Endothelial cell of umbilical vein (primary cell): ENCODE measurements around the gene ZDHHC19.

Experiments
- CTCF ChIP-seq, 2 donors: IDR thresholded peaks; 1 replicate in 1 of 2; 2 replicates in 1 of 2; pipeline ENCODE4 v1.5.1; 2011; ENCODE audit warnings: low read length in 2 of 2, mild to moderate bottlenecking in 2 of 2, moderate library complexity in 2 of 2, control low read depth in 1 of 2, inconsistent platforms in 1 of 2, low read depth in 1 of 2; ENCODE audit not compliant: insufficient read depth in 1 of 2; ENCODE audit errors: extremely low read depth in 1 of 2
- GATA2 ChIP-seq: IDR thresholded peaks from 2 replicates; pipeline ENCODE4 v1.7.0; 2011; ENCODE audit warnings: low read depth, mild to moderate bottlenecking, moderate library complexity, mixed read lengths, low read length; ENCODE audit not compliant: insufficient read length, insufficient read depth
- JUN ChIP-seq: IDR thresholded peaks from 2 replicates; pipeline ENCODE4 v1.6.1; 2011; ENCODE audit warnings: borderline replicate concordance, low read depth; ENCODE audit not compliant: insufficient read length, insufficient read depth
- MAX ChIP-seq: IDR thresholded peaks from 2 replicates; pipeline ENCODE4 v1.6.1; 2011; ENCODE audit not compliant: insufficient read depth, insufficient read length
- MYC ChIP-seq: IDR thresholded peaks from one replicate; pipeline ENCODE4 v1.6.1; 2011; ENCODE audit warnings: mild to moderate bottlenecking, low read depth, low read length
- POLR2A ChIP-seq: IDR thresholded peaks from 2 replicates; pipeline ENCODE4 v1.6.1; 2012; ENCODE audit warnings: low read depth, mild to moderate bottlenecking, control low read depth, low read length
- POLR2AphosphoS5 ChIP-seq: IDR thresholded peaks from 2 replicates; pipeline ENCODE4 v1.6.1; 2012; ENCODE audit warnings: low read depth, mild to moderate bottlenecking, control low read depth, low read length, moderate library complexity; ENCODE audit not compliant: insufficient read depth

- no peak for TF ChIP-seq CTCF (IDR thresholded peaks at IDR 0.05; ENCODE audit: extremely low read depth in 1 of 2, insufficient read depth in 1 of 2, low read depth in 1 of 2, low read length in 2 of 2)
- no peak for TF ChIP-seq POLR2A
- TF ChIP-seq GATA2: no peak
- no peak for TF ChIP-seq JUN
- no peak for TF ChIP-seq POLR2AphosphoS5
- no peak for TF ChIP-seq MYC
- TF ChIP-seq MAX: no peak
These were observed 27.7 kb upstream of the ZDHHC19 start for GRCh38 chr3:196238612-196239560.
